ENCODE measurements around the gene ZSCAN26. TPM values are rescaled to one million over a fixed set of nuclear protein-coding genes. Genes with fewer than 3 reads are reported as not detected.

The ZSCAN26 gene
- 10 to 100 TPM; 28.2 to 54.7 (median 52.3) TPM for polyA plus RNA-seq (ENCODE audit: insufficient read depth in 1 of 5, insufficient read length in 5 of 5, low replicate concordance in 1 of 5)
- long read RNA-seq, donor 1, partial matches to known transcripts = 0 of 10 reads
- long read RNA-seq, donor 1, other reads (novel, unspliced or antisense) = 0 of 10 reads
- long read RNA-seq, donor 2, partial matches to known transcripts = 0 of 7 reads
- long read RNA-seq, donor 2, other reads (novel, unspliced or antisense) = 0 of 7 reads
- long read RNA-seq, donor 3, partial matches to known transcripts = 0 of 3 reads
- long read RNA-seq, donor 3, other reads (novel, unspliced or antisense) = 0 of 3 reads
- long read RNA-seq, donor 4, partial matches to known transcripts = 0 of 6 reads
- long read RNA-seq, donor 4, other reads (novel, unspliced or antisense) = 0 of 6 reads
- long read RNA-seq, donor 5, partial matches to known transcripts = 11 of 17 reads
- long read RNA-seq, donor 5, other reads (novel, unspliced or antisense) = 0 of 17 reads
- long read RNA-seq, donor 6, partial matches to known transcripts = 5 of 14 reads
- long read RNA-seq, donor 6, other reads (novel, unspliced or antisense) = 0 of 14 reads
- long read RNA-seq, donor 7, partial matches to known transcripts = 0 of 5 reads
- long read RNA-seq, donor 7, other reads (novel, unspliced or antisense) = 0 of 5 reads
- long read RNA-seq, donor 8 = 0 reads

GRCh38 chr6:28266962-28267694 lies at the start of gene ZSCAN26:
Gene ZSCAN26 (plus strand): TSS chr6:28267143. CDS start chr6:28271920, 4,777 bp downstream.
- DNase-seq = peak; percentile 91 to 92

DNA sequence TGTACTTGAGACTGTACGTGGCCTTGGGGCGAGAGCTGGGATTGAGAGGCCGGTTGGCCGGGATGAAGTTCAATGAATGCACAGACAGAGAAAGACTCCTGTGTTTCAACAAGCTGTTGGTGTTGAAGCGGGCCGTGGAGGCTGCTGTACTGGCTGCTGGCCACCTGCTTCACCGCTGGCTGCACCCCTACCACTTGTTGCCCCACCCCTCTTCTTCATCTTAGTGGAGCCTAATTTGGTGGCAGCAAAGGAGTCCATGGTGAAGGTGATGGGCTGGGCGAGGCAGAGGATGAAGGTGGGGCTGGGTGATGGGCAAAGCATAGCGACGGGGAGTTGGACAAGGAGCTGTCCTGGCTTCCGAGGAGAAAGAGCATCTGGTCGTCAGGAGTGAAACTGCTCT lies 49.1 kb upstream of the ZSCAN26 start:
- DNase-seq = no peak

DNA sequence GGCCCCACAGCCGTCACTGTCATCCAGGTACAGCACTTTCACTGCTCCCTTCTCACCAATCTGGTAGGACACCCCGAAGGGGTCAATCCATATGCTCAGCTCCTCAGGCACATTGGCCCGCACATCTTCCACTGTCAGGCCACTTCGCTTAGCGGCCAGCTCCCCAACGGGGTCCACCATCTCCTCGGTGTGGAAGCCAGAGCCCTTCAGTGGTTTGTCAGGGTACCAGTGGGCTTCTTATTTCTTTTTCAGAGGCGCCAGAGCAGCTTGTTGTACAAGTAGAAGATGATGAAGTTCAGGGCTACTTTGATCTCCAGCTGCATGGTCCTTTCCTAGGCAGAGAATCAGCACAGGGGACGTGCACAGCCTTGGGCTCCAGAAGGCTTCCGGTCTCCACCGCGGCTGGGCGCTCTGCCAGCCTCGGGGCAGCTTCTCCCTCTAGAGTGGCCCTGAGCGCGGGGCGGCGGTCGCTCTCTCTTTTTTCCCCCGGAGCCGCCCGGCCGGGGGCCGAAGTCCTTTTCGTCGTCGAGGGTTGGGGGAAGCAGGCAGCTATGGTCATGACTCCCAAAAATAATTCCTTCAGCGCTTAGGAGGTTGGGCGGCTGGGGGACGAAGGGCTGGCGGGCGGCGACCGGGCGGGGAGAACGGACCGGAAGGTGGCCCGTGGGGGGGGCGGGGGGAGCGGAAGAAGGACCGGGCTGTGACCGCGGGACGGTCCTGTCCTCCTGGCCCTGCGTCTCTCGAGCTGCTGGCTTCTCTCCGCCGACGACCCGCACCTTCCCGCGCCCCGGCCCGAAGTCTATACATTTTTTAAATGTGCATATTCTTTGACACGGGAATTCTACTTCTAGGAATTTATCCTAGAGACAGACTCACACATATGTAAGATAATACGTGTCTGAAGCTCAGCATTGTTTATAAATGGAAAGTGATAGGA lies 48.4 kb upstream of the ZSCAN26 start:
- peak; percentile 70 to 74 for DNase-seq

DNA sequence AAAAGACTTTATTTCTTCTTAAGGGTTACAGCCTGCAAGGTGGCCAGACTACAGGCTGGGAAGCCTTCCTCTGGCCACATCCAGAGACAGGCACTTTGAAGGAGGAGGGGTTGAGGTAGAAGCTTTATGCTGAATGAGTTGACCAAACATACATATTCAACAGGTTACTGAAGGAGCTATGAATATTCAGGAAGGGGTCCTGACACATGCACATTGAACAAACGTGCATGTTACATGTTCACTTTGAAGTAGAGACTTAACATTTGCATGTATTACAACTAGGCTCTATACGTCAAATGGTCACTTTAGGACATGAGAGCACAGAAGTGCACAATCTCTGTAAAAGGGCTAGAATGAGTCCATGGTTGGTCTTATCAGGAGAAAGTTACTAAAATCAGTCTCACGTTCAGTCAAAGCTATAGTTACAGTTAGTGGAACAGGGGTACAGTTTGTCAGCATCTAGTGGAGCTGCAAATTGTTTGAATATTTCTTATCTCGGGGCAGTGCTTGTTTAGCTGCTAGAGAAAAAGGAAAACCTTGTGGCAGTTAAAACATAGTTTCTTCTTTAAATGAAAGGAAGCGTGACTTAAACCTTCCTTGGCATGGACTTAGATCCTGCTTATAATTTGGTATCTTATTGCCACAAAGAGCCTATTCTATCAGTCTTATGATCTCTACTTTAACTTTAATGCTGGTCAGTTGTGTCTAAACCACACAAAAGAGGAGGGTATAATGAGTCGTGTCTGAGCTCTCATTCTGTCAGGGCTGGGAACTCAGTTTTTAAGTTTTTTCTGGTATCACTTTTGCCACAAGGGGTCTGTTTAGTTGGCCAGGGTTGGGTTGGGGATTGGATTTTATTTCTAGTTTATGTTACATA lies 46.4 kb upstream of the ZSCAN26 start:
- DNase-seq = no peak

DNA sequence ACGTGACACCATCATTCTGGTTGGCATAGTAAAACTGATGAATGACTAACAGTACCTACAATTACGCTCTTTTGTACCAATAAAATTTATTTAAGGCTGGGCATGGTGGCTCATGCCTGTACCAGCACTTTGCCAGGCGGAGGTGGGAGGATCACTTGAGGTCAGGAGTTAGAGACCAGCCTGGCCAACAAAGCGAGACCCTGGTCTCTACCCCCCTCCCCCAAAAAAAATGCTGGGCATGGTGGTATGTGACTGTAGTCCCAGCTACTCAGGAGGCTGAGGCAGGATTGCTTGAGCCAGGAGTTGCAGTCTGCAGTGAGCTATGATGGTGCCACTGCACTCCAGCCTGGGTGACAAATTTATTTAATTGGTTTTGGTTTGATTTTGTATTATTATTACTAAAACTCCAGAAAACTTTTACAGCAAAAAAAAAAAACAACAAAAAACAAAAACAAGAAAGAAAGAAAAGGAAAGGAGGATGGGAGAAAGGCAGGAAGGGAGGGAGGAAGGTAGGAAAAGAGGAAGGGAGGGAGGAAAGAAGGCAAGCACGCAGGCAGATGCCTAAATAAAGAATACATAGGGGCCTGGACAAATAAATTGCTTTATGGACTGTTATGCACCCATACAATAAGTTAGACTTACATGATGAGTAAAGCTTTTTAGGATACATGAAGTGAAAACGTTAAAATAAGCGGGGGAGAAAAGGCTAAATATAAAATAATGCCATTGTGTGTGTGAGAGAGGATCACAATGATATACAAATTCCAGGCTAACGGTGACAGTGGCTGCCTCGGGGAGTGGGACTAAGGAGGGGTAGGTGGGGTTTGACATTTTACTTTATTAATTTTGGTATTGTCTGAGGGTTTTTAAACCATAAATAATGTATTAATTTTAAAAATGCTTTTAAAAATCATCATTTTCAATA lies 42.5 kb upstream of the ZSCAN26 start:
- no peak for DNase-seq

- DNase-seq = peak; percentile 76 to 81
Observed at GRCh38 chr6:28225056-28225834, 41.7 kb upstream of the ZSCAN26 start, which contains the start of gene ZSCAN9. Gene ZSCAN9 (plus strand): TSS chr6:28225275. CDS start chr6:28227085, 1,810 bp downstream.

- DNase-seq = no peak
Observed at GRCh38 chr6:28226460-28226859, 40.5 kb upstream of the ZSCAN26 start.

GRCh38 chr6:28232785-28233184 lies 34.2 kb upstream of the ZSCAN26 start:
- no peak for DNase-seq

DNA sequence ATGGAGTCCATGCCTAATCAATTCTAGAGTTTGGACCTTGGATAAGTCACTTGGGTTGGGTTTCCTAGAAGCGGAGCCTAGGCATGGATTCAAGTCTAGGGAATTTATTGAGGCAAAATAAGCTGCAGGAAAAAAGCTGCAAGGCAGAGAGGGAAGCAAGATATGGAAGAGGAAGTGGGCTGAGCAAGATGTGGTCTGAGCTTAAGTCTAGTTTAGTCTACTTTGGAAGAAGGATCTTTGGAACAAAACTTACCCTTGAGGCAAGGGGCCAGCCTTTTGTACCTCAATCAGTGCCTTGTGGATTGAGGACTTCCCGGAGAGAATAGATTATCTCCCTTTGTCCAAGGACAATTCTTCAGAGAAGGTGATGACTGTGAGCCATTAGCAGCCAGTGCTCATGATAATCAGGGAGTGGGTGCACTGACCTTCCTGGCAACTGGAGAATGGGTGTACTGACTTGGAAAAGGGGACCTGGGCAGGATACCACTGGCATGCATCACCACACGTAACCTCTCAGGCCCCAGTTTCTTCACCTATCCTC lies 31.0 kb upstream of the ZSCAN26 start:
- DNase-seq = no peak

GRCh38 chr6:28239636-28240035 lies 27.3 kb upstream of the ZSCAN26 start:
- DNase-seq = no peak

GRCh38 chr6:28240471-28240870 lies 26.5 kb upstream of the ZSCAN26 start:
- no peak for DNase-seq

DNA sequence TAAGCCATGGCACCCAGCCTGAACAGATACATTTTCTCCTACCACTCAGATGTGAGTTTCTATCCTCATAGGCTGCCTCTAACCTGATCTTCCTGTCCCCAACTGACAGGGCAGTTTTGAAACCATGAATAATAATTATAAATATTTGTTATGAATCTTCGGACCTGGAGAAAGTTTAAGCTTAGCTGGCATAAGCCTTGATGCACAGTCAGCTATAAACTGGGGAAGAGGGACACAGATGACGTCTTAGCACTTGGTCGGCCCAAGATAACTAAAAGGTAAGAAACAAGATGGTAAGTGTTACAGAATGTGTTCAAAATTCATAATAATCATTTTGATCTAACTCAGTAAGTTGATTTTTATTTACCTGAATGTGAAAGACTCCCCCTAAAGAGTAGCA lies 23.0 kb upstream of the ZSCAN26 start:
- no peak for DNase-seq

GRCh38 chr6:28245206-28245941 lies 21.6 kb upstream of the ZSCAN26 start:
- DNase-seq = no peak

DNA sequence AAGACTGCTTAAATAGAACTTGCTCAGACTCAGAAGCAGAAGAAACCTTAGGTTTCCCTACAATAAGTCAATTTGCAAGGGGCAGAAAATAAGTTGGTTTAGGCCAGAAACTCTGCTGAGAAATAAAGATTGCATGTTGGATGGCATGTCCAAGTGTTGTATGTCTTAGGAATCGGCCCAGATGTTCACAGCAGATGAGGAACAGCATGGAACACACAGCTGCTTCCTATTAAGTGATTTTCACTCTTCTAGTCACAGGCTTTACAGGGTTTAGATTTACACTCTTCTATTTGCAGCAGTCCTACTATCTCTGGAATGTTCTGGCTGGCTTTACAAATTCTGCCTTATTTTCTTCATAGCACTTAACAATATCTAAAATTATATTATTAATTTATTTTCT lies 18.0 kb upstream of the ZSCAN26 start:
- DNase-seq = no peak

DNA sequence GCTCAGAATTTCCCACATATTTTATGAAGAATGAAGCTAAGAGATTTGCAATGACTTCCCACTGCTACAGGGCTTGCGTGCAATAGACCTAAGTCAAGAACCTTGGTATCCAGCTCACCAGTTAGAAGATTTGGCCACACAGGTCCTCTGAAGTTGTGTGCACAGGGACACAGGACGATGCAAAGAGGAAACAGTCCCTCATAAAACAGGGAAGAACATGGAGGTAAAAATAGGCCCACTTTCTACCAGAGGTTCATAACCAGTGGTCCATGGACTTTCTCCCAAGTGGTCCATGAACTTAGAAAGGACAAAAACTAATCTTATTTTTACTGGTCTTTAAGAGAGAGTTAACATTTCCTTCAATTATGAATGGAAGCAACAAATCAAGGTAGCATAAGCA lies 16.2 kb upstream of the ZSCAN26 start:
- no peak for DNase-seq

DNA sequence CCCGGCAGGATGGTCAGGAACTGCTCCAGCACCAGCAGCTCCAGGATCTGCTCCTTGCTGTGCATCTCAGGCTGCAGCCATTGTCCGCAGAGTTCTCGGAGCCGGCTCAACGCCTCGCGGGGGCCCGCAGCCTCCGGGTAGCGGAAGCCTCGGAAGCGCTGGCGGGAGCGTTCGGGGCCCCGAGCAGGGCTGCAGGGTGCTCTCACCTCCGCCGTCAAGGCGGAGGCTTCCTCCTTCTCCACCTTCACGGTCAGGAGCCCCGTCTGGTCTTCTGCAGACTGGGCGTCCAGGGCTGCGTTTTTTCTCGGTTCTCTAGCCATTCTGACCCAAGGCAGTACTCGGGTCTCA lies 15.3 kb upstream of the ZSCAN26 start:
- no peak for DNase-seq

Data from right lung (tissue), 10 donors.